ENCODE measurements around the gene DNAH11.
A peak's percentile ranks its signal among the peaks of the same experiment; 100 is the strongest.

DNAH11 gene

DNA sequence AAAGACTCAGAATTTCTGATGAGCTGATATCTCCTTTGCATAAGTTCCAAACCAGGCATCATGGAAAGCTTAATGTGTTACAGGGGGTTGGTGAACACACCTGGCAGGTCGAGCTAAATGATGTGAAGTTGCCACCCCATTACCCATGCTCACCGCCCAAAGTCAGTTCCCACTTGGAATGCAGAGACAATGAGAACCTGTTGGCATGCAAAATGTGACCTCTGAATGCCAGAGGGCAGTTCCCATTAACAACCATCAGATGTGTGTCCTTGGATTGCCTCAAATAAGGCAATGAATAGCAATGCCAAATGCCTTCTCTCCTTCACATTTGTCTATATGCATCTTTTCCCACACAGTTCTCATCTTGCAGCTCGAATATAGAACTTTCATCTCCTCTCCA lies 212.1 kb downstream of the DNAH11 start:
- TF ChIP-seq ZFX (IDR thresholded peaks at IDR 0.05; ENCODE audit: borderline replicate concordance), result no peak
- TF ChIP-seq, protein P1, sequence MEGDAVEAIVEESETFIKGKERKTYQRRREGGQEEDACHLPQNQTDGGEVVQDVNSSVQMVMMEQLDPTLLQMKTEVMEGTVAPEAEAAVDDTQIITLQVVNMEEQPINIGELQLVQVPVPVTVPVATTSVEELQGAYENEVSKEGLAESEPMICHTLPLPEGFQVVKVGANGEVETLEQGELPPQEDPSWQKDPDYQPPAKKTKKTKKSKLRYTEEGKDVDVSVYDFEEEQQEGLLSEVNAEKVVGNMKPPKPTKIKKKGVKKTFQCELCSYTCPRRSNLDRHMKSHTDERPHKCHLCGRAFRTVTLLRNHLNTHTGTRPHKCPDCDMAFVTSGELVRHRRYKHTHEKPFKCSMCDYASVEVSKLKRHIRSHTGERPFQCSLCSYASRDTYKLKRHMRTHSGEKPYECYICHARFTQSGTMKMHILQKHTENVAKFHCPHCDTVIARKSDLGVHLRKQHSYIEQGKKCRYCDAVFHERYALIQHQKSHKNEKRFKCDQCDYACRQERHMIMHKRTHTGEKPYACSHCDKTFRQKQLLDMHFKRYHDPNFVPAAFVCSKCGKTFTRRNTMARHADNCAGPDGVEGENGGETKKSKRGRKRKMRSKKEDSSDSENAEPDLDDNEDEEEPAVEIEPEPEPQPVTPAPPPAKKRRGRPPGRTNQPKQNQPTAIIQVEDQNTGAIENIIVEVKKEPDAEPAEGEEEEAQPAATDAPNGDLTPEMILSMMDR (IDR thresholded peaks at IDR 0.05), result no peak
- H3K27ac ChIP-seq, result no peak overlapping the region

DNA sequence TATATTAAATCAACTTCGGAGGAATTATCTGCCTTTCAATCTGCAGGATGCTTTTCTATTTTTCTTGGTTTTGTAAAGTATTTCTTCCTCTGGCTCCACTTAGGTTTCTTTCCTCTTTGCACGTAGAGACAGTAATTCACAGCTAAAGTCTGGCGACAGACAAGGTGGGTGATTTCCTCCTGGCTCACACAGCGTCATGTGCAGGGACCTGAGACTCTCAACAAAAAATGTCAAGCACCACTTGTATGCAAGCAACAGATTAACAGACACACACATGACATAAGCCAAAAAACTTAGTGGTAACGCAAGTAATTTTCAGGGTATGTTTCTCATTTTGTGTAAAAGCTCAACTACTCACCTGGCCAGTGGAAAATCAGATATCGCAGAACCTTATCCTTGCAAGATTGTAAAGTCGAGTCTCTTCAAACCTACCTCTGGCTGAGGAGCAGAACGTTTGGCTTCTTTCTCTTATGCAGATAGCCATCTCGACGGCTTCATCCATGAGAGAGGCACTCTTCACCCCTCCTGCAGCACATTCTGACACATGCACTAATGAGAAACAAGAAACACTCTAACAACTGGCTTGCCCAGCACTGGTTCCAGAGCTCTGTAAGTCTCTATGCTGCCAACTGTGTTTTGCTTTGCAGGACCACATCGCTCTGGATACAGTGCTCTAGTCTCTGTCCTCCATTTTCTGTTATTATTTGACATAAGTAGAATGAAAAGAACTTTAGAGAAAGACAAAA lies 214.9 kb downstream of the DNAH11 start:
- H3K27ac ChIP-seq, result no peak overlapping the region

DNA sequence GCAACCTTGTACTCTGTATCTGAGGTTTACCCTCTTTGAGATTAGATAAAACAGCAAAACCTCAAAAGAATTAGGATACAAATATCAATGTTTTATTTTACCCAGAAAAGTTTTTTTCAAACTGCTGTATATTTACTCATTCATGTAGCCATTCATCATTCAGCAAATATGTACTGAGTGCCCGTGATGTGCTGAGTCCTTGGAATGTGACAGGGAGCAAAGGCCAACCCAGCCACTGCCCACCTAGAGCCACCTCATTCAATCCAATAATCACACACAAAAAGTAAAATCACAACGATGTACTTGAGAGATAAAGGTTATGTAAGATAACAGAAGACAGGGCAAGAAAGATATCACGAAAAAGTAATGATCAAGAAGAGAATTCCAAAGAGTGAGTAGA lies 215.4 kb downstream of the DNAH11 start:
- H3K27ac ChIP-seq, result no peak overlapping the region
- no peak for TF ChIP-seq ZFX (IDR thresholded peaks at IDR 0.05; ENCODE audit: borderline replicate concordance)
- TF ChIP-seq, protein P1 (IDR thresholded peaks at IDR 0.05), result no peak

More for the DNA sequence above, 214.9 kb downstream of the DNAH11 start:
- TF ChIP-seq ZFX (IDR thresholded peaks at IDR 0.05; ENCODE audit: borderline replicate concordance), result no peak
- TF ChIP-seq, protein P1 (IDR thresholded peaks at IDR 0.05), result no peak

DNA sequence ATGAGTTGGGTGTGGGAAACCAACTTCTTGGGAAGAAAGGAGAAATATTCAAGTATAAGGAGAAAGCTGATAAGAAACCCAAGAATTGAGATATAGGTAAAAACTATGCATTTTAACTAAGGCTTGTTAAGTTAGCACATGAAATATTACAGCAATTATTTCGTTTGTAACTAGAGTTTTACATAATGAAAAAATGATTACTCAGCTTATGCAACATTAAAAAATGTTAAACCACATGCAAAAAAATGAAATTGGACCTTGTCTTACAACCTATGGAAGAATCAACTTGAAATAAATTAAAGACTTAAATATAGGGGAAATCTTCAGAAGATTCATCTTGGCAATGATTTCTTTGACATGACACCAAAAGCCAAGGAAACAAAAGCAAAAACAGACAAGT lies 219.6 kb downstream of the DNAH11 start:
- H3K27ac ChIP-seq, result no peak overlapping the region
- no peak for TF ChIP-seq ZFX (IDR thresholded peaks at IDR 0.05; ENCODE audit: borderline replicate concordance)
- TF ChIP-seq, protein P1 (IDR thresholded peaks at IDR 0.05), result no peak

DNA sequence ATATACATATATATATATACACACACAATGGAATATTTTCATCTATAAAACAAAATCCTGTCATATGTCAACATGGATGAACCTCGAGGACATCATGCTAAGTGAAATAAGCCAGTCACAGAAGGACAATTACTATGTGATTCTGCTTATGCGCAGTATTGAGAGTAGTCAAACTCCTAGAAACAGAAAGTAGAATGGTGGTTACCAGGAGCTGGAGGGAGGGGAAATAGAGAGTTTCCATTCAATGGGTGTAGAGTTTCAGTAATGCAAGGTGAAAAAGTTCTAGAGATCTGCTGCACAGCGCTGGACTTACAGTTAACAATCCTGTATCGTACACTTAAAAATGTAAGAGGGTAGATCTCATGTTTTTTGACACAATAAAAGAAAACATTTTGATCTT lies 221.0 kb downstream of the DNAH11 start:
- no peak overlapping the region for H3K27ac ChIP-seq
- TF ChIP-seq, protein P1 (IDR thresholded peaks at IDR 0.05), result no peak
- TF ChIP-seq ZFX (IDR thresholded peaks at IDR 0.05; ENCODE audit: borderline replicate concordance), result no peak

DNA sequence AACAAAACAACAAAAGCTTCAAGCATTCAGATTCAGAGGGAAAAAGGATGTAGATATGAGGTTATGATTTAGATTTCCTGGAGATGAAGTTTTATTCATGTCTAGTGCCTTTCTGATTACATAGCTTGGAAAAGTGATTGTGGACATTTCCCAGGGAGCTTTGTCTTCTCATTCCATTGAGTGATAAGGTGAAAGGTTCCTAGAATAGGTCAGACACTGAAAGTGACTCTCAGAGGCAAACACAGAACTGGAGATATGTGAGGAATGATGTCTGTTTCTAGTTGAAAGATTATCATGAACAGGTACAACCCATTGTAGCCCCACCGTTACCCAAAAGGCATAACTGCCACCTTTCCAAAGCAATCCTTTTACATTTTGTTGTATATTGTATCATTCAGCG lies 223.4 kb downstream of the DNAH11 start:
- no peak overlapping the region for H3K27ac ChIP-seq
- TF ChIP-seq ZFX (IDR thresholded peaks at IDR 0.05; ENCODE audit: borderline replicate concordance), result no peak
- TF ChIP-seq, protein P1 (IDR thresholded peaks at IDR 0.05), result no peak

DNA sequence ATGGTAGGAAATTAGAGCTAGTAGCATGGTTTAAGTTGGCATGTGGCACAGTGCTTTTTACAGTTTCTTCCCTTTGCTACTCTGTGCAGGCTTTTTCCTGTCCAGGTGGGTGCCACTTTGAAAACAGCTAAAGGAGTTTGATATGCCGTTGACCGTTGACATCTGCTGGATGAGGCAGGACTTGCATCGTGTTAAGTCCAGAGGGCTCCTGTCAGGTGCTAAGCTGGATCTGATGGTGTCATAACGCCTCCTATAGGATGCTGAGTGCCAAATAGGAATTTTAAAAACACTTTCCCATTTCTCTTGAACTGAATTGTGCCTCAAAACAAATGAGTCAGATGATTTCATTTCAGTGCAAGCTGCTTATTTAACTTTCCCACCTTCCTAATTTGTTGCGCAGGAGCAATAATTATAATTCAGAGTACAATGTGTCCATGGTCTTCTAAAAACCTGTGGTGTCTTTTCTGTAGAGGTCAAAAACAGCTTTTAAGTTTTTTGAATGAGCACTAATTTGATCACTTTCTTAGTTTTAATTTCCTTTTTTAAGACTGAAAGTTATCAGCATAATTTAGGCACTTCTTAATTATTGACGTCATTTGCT lies 224.6 kb downstream of the DNAH11 start:
- H3K27ac ChIP-seq, result no peak overlapping the region
- TF ChIP-seq ZFX (IDR thresholded peaks at IDR 0.05; ENCODE audit: borderline replicate concordance), result no peak
- TF ChIP-seq, protein P1 (IDR thresholded peaks at IDR 0.05), result peak; percentile 99
